SK-N-MC (cell line): ENCODE measurements around the gene PMM1.

Experiments
- EZH2 ChIP-seq: fragments of 200-600 bp; sonication (generic); IDR thresholded peaks from one replicate; pipeline ENCODE4 v1.6.1; 2017; ENCODE audit warnings: antibody characterized with exemption
- FOXP2 ChIP-seq: optimal IDR thresholded peaks from 2 replicates; pipeline ENCODE3; 2011; ENCODE audit warnings: mild to moderate bottlenecking, moderate library complexity; ENCODE audit not compliant: insufficient read depth; ENCODE audit errors: extremely low read length, control extremely low read depth
- POLR2AphosphoS5 ChIP-seq: IDR thresholded peaks from 2 replicates; pipeline ENCODE4 v1.6.1; 2012; ENCODE audit warnings: mild to moderate bottlenecking, low read depth, low read length, borderline replicate concordance

DNA sequence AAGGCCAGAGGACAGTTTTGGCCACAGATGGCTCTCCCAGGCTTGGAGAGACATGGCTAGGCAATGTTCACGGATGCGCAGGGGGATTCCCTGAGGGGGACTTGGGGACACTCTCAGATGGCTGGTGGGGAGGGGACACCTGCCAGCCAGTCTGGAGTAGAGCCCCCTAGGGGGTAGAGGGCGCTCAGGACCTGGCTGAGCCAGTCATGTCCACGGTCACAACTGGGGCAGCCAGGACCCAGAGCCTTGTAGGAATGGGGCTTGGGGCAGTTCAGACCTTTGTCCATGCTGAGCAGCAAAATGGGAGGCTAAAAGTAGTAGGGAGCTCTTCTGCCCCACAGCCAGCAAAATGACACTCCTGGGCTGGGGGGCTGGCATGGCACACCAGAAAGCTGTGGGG is 27.2 kb downstream of the PMM1 start:
- TF ChIP-seq POLR2AphosphoS5 (no peak), EZH2 (no peak), FOXP2 (no peak)
